HepG2 (cell line): ENCODE measurements around the gene SNAI3. TPM values are rescaled to one million over a fixed set of nuclear protein-coding genes. Genes with fewer than 3 reads are reported as not detected.

ENCODE experiments used
- ATRX ChIP-seq: sonication (generic); formaldehyde crosslinking; IDR thresholded peaks from 2 replicates; pipeline ENCODE4 v1.4.0; 2020; ENCODE audit warnings: missing genetic modification reagents, borderline replicate concordance
- HDAC1 ChIP-seq: sonication (generic); formaldehyde crosslinking; IDR thresholded peaks from 2 replicates; pipeline ENCODE4 v1.5.1; 2020; ENCODE audit warnings: mild to moderate bottlenecking, missing genetic modification reagents
- KMT2A ChIP-seq: sonication (generic); formaldehyde crosslinking; IDR thresholded peaks from 2 replicates; pipeline ENCODE4 v1.4.0; 2020; ENCODE audit warnings: missing genetic modification reagents
- LCORL ChIP-seq, 2 experiments: fragments of 450-650 bp in 1 of 2; sonication (generic) in 1 of 2; formaldehyde crosslinking in 1 of 2; IDR thresholded peaks; 2 replicates each; pipeline versions ENCODE4 v1.5.0 to v1.6.1; 2017 to 2020; ENCODE audit warnings: antibody characterized with exemption in 1 of 2, missing genetic modification reagents in 1 of 2
- MATR3 ChIP-seq: sonication (generic); formaldehyde crosslinking; IDR thresholded peaks from 2 replicates; pipeline ENCODE4 v1.4.0; 2020; ENCODE audit warnings: missing genetic modification reagents
- NCOR1 ChIP-seq: fragments of 200-600 bp; sonication (generic); IDR thresholded peaks from 2 replicates; pipeline ENCODE4 v1.7.0; 2017; ENCODE audit warnings: antibody characterized with exemption, low read length, borderline replicate concordance
- ZEB1 ChIP-seq: IDR thresholded peaks from 2 replicates; pipeline ENCODE4 v1.6.1; 2012; ENCODE audit warnings: mild to moderate bottlenecking, low read depth, inconsistent platforms; ENCODE audit not compliant: insufficient replicate concordance
- ZNF383 ChIP-seq: sonication (generic); formaldehyde crosslinking; IDR thresholded peaks from 2 replicates; pipeline ENCODE4 v1.4.0; 2020; ENCODE audit warnings: missing genetic modification reagents, mild to moderate bottlenecking, borderline replicate concordance
- polyA plus RNA-seq, 8 experiments: library from polyadenylated mRNA; depleted of rRNA in 3 of 8; stranded (reverse) in 7 of 8; unstranded in 1 of 8; fragments of >200 nt; fragmentation: Illumina TruSeq in 4 of 8; extraction: Trizol in 4 of 8; gene quantifications; 2 replicates each; pipeline versions ENCODE4 v1.2.1 to v1.2.3, GENCODE V29; 2011 to 2016; ENCODE audit warnings: low read depth in 4 of 8, missing spikeins in 1 of 8, mixed read lengths in 1 of 8; ENCODE audit not compliant: insufficient read depth in 1 of 8
- total RNA-seq, 5 experiments: library from RNA; depleted of rRNA; stranded (reverse); fragments of >200 nt; fragmentation: Illumina TruSeq; extraction: Trizol; gene quantifications; 2 replicates each; pipeline ENCODE4 v1.2.3, GENCODE V29; 2016; ENCODE audit warnings: low read depth in 1 of 5
- TF ChIP-seq, protein P1 (sequence below): IDR thresholded peaks from 2 replicates; pipeline ENCODE4 v1.6.1; 2016; ENCODE audit warnings: low read depth
- TF ChIP-seq, protein P2 (sequence below): sonication (generic); formaldehyde crosslinking; IDR thresholded peaks from 2 replicates; pipeline ENCODE4 v1.4.0; 2020; ENCODE audit warnings: missing genetic modification reagents
- TF ChIP-seq, protein P3 (sequence below): sonication (generic); formaldehyde crosslinking; IDR thresholded peaks from 2 replicates; pipeline ENCODE4 v1.4.0; 2020; ENCODE audit warnings: missing genetic modification reagents, borderline replicate concordance
- TF ChIP-seq, protein P4 (sequence below): sonication (generic); formaldehyde crosslinking; conservative IDR thresholded peaks from 2 replicates; pipeline ENCODE4 v1.8.1; 2023; ENCODE audit warnings: missing genetic modification reagents
- TF ChIP-seq, protein P5 (sequence below): sonication (generic); formaldehyde crosslinking; IDR thresholded peaks from 2 replicates; pipeline ENCODE4 v1.4.0; 2020; ENCODE audit warnings: missing genetic modification reagents
- TF ChIP-seq, protein P6 (sequence below): fragments of 450-650 bp; IDR thresholded peaks from 2 replicates; pipeline ENCODE4 v1.6.1; 2017; ENCODE audit warnings: mild to moderate bottlenecking

Gene SNAI3
- total and polyA plus RNA-seq, 2 of the 13 experiments (the other 11 are each of a cell fraction or from before 2014, with no cell fraction given), result 0.09 to 0.18 TPM

DNA sequence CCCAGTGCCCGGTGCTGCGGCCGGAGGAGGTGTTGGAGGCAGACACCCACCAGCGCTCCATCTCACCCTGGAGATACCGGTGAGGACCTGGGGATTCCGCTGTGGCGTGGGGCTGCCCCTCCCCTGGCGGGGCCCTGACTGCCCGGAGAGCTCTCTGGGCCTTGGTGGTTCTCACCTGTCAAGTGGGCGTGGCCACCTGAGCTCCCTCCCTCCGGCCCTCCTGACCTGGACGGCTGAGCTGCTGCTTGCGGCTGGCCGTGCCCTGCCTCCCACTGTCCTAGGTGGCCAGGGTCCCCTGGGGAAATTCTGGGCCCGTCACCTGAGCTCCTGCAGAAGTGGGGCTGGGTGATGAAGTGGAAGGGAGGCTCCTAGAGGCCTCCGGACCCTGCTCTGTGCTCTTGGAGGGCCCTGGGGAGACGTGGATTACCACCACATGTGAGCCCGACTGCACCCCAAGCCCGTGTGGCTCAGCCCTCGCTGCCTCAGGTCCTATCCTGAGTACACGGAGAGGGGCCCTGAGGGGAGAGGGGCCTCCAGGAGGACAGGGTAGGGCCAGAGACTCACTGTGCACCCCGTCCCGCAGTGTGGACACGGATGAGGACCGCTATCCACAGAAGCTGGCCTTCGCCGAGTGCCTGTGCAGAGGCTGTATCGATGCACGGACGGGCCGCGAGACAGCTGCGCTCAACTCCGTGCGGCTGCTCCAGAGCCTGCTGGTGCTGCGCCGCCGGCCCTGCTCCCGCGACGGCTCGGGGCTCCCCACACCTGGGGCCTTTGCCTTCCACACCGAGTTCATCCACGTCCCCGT lies 46.9 kb downstream of the SNAI3 start (continued):
- TF ChIP-seq NCOR1 (no peak), LCORL (IDR thresholded peaks at IDR 0.05) (no peak), LCORL (CRISPR knock-in tag; IDR thresholded peaks at IDR 0.05) (peak; percentile 32; the same call in 1 of the 2 replicates), MATR3 (CRISPR knock-in tag) (0 out of 2 replicates have a peak, but pooled peaks have one; percentile 21), ATRX (CRISPR knock-in tag) (no peak), ZNF383 (peak; percentile 68; the same call in 1 of the 2 replicates), KMT2A (CRISPR knock-in tag) (0 out of 2 replicates have a peak, but pooled peaks have one; percentile 25), ZEB1 (no peak), HDAC1 (no peak)
- TF ChIP-seq, protein P1, sequence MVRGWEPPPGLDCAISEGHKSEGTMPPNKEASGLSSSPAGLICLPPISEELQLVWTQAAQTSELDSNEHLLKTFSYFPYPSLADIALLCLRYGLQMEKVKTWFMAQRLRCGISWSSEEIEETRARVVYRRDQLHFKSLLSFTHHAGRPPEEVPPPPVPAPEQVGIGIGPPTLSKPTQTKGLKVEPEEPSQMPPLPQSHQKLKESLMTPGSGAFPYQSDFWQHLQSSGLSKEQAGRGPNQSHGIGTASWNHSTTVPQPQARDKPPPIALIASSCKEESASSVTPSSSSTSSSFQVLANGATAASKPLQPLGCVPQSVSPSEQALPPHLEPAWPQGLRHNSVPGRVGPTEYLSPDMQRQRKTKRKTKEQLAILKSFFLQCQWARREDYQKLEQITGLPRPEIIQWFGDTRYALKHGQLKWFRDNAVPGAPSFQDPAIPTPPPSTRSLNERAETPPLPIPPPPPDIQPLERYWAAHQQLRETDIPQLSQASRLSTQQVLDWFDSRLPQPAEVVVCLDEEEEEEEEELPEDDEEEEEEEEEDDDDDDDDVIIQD (CRISPR knock-in tag), result no peak
- TF ChIP-seq, protein P2, sequence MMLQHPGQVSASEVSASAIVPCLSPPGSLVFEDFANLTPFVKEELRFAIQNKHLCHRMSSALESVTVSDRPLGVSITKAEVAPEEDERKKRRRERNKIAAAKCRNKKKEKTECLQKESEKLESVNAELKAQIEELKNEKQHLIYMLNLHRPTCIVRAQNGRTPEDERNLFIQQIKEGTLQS (CRISPR knock-in tag), result no peak
- TF ChIP-seq, protein P3, sequence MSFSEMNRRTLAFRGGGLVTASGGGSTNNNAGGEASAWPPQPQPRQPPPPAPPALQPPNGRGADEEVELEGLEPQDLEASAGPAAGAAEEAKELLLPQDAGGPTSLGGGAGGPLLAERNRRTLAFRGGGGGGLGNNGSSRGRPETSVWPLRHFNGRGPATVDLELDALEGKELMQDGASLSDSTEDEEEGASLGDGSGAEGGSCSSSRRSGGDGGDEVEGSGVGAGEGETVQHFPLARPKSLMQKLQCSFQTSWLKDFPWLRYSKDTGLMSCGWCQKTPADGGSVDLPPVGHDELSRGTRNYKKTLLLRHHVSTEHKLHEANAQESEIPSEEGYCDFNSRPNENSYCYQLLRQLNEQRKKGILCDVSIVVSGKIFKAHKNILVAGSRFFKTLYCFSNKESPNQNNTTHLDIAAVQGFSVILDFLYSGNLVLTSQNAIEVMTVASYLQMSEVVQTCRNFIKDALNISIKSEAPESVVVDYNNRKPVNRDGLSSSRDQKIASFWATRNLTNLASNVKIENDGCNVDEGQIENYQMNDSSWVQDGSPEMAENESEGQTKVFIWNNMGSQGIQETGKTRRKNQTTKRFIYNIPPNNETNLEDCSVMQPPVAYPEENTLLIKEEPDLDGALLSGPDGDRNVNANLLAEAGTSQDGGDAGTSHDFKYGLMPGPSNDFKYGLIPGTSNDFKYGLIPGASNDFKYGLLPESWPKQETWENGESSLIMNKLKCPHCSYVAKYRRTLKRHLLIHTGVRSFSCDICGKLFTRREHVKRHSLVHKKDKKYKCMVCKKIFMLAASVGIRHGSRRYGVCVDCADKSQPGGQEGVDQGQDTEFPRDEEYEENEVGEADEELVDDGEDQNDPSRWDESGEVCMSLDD (CRISPR knock-in tag), result no peak
- TF ChIP-seq, protein P4, sequence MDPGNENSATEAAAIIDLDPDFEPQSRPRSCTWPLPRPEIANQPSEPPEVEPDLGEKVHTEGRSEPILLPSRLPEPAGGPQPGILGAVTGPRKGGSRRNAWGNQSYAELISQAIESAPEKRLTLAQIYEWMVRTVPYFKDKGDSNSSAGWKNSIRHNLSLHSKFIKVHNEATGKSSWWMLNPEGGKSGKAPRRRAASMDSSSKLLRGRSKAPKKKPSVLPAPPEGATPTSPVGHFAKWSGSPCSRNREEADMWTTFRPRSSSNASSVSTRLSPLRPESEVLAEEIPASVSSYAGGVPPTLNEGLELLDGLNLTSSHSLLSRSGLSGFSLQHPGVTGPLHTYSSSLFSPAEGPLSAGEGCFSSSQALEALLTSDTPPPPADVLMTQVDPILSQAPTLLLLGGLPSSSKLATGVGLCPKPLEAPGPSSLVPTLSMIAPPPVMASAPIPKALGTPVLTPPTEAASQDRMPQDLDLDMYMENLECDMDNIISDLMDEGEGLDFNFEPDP (CRISPR knock-in tag), result 0 out of 2 replicates have a peak, but pooled peaks have one; percentile 64
- TF ChIP-seq, protein P5, sequence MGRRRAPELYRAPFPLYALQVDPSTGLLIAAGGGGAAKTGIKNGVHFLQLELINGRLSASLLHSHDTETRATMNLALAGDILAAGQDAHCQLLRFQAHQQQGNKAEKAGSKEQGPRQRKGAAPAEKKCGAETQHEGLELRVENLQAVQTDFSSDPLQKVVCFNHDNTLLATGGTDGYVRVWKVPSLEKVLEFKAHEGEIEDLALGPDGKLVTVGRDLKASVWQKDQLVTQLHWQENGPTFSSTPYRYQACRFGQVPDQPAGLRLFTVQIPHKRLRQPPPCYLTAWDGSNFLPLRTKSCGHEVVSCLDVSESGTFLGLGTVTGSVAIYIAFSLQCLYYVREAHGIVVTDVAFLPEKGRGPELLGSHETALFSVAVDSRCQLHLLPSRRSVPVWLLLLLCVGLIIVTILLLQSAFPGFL (CRISPR knock-in tag), result no peak
- TF ChIP-seq, protein P6, sequence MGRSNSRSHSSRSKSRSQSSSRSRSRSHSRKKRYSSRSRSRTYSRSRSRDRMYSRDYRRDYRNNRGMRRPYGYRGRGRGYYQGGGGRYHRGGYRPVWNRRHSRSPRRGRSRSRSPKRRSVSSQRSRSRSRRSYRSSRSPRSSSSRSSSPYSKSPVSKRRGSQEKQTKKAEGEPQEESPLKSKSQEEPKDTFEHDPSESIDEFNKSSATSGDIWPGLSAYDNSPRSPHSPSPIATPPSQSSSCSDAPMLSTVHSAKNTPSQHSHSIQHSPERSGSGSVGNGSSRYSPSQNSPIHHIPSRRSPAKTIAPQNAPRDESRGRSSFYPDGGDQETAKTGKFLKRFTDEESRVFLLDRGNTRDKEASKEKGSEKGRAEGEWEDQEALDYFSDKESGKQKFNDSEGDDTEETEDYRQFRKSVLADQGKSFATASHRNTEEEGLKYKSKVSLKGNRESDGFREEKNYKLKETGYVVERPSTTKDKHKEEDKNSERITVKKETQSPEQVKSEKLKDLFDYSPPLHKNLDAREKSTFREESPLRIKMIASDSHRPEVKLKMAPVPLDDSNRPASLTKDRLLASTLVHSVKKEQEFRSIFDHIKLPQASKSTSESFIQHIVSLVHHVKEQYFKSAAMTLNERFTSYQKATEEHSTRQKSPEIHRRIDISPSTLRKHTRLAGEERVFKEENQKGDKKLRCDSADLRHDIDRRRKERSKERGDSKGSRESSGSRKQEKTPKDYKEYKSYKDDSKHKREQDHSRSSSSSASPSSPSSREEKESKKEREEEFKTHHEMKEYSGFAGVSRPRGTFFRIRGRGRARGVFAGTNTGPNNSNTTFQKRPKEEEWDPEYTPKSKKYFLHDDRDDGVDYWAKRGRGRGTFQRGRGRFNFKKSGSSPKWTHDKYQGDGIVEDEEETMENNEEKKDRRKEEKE, result no peak
